Uterus (tissue), 2 donors: Measurements from ENCODE around the gene ELAC1.

ENCODE experiments used
- POLR2A ChIP-seq, 2 donors: fragments of 450-650 bp; IDR thresholded peaks; one replicate each; pipeline ENCODE4 v1.6.1; 2016; ENCODE audit warnings: antibody characterized with exemption in 2 of 2, mild to moderate bottlenecking in 1 of 2, moderate library complexity in 1 of 2
- TF ChIP-seq, protein P1 (sequence below), 4 experiments: fragments of 200-600 bp in 2 of 4; fragments of 450-650 bp in 2 of 4; sonication (generic) in 2 of 4; IDR thresholded peaks; one replicate each; pipeline ENCODE4 v1.5.1; 2016 to 2019; ENCODE audit warnings: antibody characterized with exemption in 4 of 4, mild to moderate bottlenecking in 2 of 4, moderate library complexity in 1 of 4

- TF ChIP-seq, protein P1, sequence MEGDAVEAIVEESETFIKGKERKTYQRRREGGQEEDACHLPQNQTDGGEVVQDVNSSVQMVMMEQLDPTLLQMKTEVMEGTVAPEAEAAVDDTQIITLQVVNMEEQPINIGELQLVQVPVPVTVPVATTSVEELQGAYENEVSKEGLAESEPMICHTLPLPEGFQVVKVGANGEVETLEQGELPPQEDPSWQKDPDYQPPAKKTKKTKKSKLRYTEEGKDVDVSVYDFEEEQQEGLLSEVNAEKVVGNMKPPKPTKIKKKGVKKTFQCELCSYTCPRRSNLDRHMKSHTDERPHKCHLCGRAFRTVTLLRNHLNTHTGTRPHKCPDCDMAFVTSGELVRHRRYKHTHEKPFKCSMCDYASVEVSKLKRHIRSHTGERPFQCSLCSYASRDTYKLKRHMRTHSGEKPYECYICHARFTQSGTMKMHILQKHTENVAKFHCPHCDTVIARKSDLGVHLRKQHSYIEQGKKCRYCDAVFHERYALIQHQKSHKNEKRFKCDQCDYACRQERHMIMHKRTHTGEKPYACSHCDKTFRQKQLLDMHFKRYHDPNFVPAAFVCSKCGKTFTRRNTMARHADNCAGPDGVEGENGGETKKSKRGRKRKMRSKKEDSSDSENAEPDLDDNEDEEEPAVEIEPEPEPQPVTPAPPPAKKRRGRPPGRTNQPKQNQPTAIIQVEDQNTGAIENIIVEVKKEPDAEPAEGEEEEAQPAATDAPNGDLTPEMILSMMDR (IDR thresholded peaks at IDR 0.05) = no peak
- TF ChIP-seq POLR2A (IDR thresholded peaks at IDR 0.05) = no peak
These were observed 2.2 kb downstream of the ELAC1 start for GRCh38 chr18:50970006-50970405.
